Testis (tissue), 5 donors: Measurements from ENCODE around the gene OR2A42. TPM values are rescaled to one million over a fixed set of nuclear protein-coding genes. Genes with fewer than 3 reads are reported as not detected.
"Not testable (repeated sequence)": the region's sequence is repeated elsewhere in the genome, so short reads cannot be mapped to it uniquely, and the experiment has no call there.

Experiments used
- DNase-seq: peaks from one replicate; pipeline ENCODE4 v3.0.0-alpha.2; 2019
- H3K27ac ChIP-seq, 2 donors: fragments of 200-600 bp; sonication (generic); one replicate each; pipeline ENCODE4 v1.5.1; 2019
- H3K27me3 ChIP-seq: fragments of 200-600 bp; sonication (generic); one replicate; pipeline ENCODE4 v1.5.1; 2019
- H3K36me3 ChIP-seq: fragments of 200-600 bp; sonication (generic); one replicate; pipeline ENCODE4 v1.5.1; 2017; ENCODE audit warnings: low read depth; ENCODE audit errors: missing control alignments
- H3K4me1 ChIP-seq: fragments of 200-600 bp; sonication (generic); one replicate; pipeline ENCODE4 v1.5.1; 2019
- H3K4me3 ChIP-seq, 2 donors: fragments of 200-600 bp; sonication (generic); one replicate each; pipeline ENCODE4 v1.5.1; 2017 to 2019
- H3K9me3 ChIP-seq: fragments of 200-600 bp; sonication (generic); one replicate; pipeline ENCODE4 v1.5.1; 2017
- WGBS, 2 donors: methylation state at CpG; one replicate each; pipeline ENCODE4 v1.1.5; 2018; 5-methylcytosine and 5-hydroxymethylcytosine counted together
- intact Hi-C: fragments of 100-400 bp; cut with DNase I; formaldehyde crosslinking; loops from one replicate; pipeline ENCODE4 v1.15.1; 2023; ENCODE audit warnings: low total_unique reads
- long read RNA-seq, 2 donors: transcript quantifications; one replicate each; lab custom pipeline, GENCODE V29; 2026
- polyA plus RNA-seq: library from polyadenylated mRNA; stranded (reverse); fragments of 350-450 nt; fragmentation: Illumina TruSeq; extraction: RNeasy Lipid Tissue Mini Kit (QIAGEN cat#74804); gene quantifications from one replicate; pipeline ENCODE4 v1.2.3, GENCODE V29; 2014; ENCODE audit warnings: low read depth, low replicate concordance; ENCODE audit not compliant: insufficient read depth
- total RNA-seq, 2 donors: library from RNA; depleted of rRNA; stranded (reverse); fragments of >200 nt; gene quantifications; one replicate each; pipeline ENCODE4 v1.2.3, GENCODE V29; 2016

The OR2A42 gene, protein sequence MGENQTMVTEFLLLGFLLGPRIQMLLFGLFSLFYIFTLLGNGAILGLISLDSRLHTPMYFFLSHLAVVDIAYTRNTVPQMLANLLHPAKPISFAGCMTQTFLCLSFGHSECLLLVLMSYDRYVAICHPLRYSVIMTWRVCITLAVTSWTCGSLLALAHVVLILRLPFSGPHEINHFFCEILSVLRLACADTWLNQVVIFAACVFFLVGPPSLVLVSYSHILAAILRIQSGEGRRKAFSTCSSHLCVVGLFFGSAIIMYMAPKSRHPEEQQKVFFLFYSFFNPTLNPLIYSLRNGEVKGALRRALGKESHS
- total RNA-seq (not detected), polyA plus RNA-seq (not detected)
- long read RNA-seq, donor 1 = 0 reads
- long read RNA-seq, donor 2 = 0 reads

- DNase-seq, H3K4me1 ChIP-seq, H3K9me3 ChIP-seq, H3K27me3 ChIP-seq, H3K4me3 ChIP-seq, H3K27ac ChIP-seq, H3K36me3 ChIP-seq, intact Hi-C loops: not testable (repeated sequence)
- 89 to 100% methylated on average over 1 of the region's 2 CpGs for WGBS, 2 donors
Measured at GRCh38 chr7:144239365-144239764, at the start of gene OR2A42. Gene OR2A42, minus strand, starts transcription at chr7:144239605. Its CDS starts 6,762 bp downstream, at chr7:144232843.

DNA sequence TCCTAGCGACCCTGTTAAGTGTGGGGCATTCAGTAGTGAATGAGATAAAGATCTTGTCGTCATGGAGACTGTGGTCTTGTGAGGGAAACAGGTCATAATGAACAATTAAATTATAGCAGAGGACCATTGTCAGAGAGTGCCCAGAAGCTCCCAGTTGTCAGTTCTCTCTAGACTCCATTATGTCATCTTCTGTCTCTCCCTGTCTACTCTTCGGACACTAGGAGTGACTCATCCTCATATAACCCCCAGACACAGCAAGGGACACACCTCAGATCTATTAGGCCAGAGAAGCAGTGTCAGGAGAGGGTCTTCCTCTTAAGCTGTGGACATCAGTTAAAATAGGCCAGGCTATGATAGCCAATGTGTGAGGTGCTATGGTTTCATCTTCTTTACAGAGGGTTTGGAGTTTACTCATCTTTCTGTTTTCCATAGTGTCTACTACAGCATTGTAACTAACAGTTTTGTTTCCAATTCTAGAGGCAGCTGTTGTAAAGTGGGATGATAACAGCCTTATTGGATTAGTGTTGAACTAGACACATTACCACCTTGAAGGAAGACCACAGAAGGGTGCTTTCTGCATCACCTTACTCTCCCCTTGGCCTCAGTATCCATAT, 47.9 kb upstream of the OR2A42 start:
- WGBS, 2 donors = no CpG with 5 or more reads among the region's 3 CpGs
- H3K4me3 ChIP-seq, DNase-seq, H3K27me3 ChIP-seq, H3K9me3 ChIP-seq, H3K27ac ChIP-seq, H3K4me1 ChIP-seq, intact Hi-C loops, H3K36me3 ChIP-seq: not testable (repeated sequence)

DNA sequence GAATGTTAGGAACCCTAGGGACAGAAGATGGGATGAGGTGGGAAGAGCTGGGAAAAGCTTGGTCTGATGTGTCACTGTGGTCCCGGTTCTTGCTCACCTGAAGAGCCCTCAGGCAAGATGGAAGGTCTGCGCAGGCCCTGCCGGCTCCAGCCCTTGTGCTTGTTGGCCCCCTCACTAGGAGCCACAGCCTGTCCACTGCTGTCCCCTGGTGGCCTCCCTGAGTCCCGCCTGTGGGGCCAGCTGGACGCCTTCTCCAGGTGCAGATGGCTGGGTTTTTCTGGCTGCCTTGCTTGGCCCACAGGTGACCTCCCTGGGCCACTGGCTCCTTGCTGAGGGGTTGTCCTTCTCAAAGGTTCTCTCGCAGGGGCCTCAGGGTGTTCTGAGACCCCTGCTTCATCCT, 44.3 kb upstream of the OR2A42 start:
- H3K36me3 ChIP-seq, H3K27me3 ChIP-seq, H3K4me1 ChIP-seq, H3K27ac ChIP-seq, DNase-seq, H3K4me3 ChIP-seq, intact Hi-C loops, H3K9me3 ChIP-seq: not testable (repeated sequence)
- no CpG with 5 or more reads among the region's 6 CpGs for WGBS, 2 donors

GRCh38 chr7:144282490-144282889, 43.1 kb upstream of the OR2A42 start:
- DNase-seq, H3K36me3 ChIP-seq, H3K4me1 ChIP-seq, H3K27ac ChIP-seq, intact Hi-C loops, H3K9me3 ChIP-seq, H3K27me3 ChIP-seq, H3K4me3 ChIP-seq: not testable (repeated sequence)
- WGBS, 2 donors = 91 to 100% methylated on average over 2 of the region's 4 CpGs

DNA sequence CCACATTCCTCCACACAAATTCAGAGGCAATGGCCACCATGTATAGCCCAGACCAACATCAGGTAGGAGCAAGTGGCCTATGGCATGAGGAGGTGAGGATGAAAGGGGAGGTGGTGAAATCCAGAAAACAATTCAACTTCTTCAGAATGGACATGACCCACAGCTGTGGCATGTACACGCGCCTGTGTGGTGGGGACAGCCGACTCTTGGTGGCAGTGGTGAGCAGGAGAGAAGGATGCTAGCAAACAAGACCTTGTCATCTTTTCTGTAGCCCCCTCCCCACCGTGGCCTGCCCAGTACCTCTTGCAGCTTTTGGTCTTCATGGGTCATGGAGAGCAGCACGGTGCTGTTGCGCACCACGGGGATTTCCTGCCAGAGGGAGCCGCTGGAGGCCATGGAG, 42.6 kb upstream of the OR2A42 start:
- intact Hi-C loops = not testable (repeated sequence)
- no CpG with 5 or more reads among the region's 8 CpGs for WGBS, 2 donors

GRCh38 chr7:144280010-144280409, 40.6 kb upstream of the OR2A42 start:
- H3K9me3 ChIP-seq, H3K27me3 ChIP-seq, H3K36me3 ChIP-seq, H3K27ac ChIP-seq, DNase-seq, H3K4me3 ChIP-seq, H3K4me1 ChIP-seq, intact Hi-C loops: not testable (repeated sequence)
- 74 to 87% methylated on average over 2 to 4 of the region's 6 CpGs for WGBS, 2 donors

More for the DNA sequence above, 42.6 kb upstream of the OR2A42 start:
- H3K27me3 ChIP-seq, H3K9me3 ChIP-seq, H3K36me3 ChIP-seq, H3K27ac ChIP-seq, H3K4me3 ChIP-seq, DNase-seq, H3K4me1 ChIP-seq: not testable (repeated sequence)

GRCh38 chr7:144275281-144275680, 35.9 kb upstream of the OR2A42 start:
- intact Hi-C loops, H3K9me3 ChIP-seq, H3K27me3 ChIP-seq, H3K4me3 ChIP-seq, H3K27ac ChIP-seq, H3K36me3 ChIP-seq, DNase-seq, H3K4me1 ChIP-seq: not testable (repeated sequence)
- WGBS, 2 donors = 100% methylated on average over 4 of the region's 6 CpGs; no CpG with 5 or more reads in 1 of the 2 donors

GRCh38 chr7:144269188-144269587, 29.8 kb upstream of the OR2A42 start, which contains the start of gene CTAGE8:
Gene CTAGE8, minus strand, starts transcription at chr7:144269288. Its CDS starts 38 bp downstream, at chr7:144269250.
- H3K4me1 ChIP-seq, H3K36me3 ChIP-seq, H3K4me3 ChIP-seq, H3K9me3 ChIP-seq, H3K27me3 ChIP-seq, H3K27ac ChIP-seq, intact Hi-C loops, DNase-seq: not testable (repeated sequence)
- no CpG with 5 or more reads among the region's 19 CpGs for WGBS, 2 donors

DNA sequence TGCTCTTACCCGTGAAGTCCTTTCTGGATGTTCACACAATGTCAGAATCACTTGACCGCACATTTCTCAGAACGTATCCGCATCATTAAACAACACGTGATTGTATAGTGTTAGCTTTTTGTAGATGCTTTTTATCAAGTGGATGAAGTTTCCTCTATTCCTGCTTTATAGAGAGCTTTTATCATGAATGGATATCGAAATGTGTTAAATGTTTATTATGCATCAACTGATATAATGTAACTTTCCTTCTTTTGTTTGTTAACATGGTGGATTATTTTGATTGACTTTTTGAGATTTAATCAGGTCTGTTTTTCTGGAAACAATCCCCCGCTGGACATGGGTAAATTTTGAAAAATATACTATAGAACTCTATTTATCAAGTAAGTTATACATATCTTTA, 25.3 kb upstream of the OR2A42 start, which contains the start of gene OR2A7:
Gene OR2A7, minus strand, starts transcription at position 101 of the 400 bp plus-strand sequence. CDS start 5,164 bp downstream, outside the sequence.
- H3K4me3 ChIP-seq, intact Hi-C loops, DNase-seq, H3K27ac ChIP-seq, H3K4me1 ChIP-seq, H3K27me3 ChIP-seq, H3K9me3 ChIP-seq, H3K36me3 ChIP-seq: not testable (repeated sequence)
- 86 to 97% methylated on average over 3 to 6 of the region's 7 CpGs for WGBS, 2 donors

GRCh38 chr7:144262128-144262527, 22.7 kb upstream of the OR2A42 start:
- DNase-seq, H3K27ac ChIP-seq, intact Hi-C loops, H3K4me1 ChIP-seq, H3K27me3 ChIP-seq, H3K9me3 ChIP-seq, H3K4me3 ChIP-seq, H3K36me3 ChIP-seq: not testable (repeated sequence)
- no CpG with 5 or more reads among the region's 2 CpGs for WGBS, 2 donors

DNA sequence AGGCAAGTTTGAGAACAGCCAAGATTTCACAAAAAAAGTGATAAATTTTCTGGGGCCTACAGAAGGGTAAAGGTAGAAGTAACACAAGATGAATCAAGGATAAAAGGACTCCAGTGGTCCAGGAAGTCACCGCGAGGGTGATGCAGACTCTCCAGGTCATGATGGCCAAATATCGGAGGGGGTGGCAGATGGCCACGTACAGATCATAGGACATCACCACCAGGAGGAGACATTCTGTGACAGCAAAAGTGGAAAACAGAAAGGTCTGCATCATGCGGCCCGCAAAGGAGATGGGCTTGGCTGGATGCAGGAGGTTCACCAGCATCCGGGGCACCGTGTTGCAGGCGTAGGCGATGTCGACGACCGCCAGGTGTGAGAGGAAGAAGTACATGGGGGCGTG, 19.7 kb upstream of the OR2A42 start:
- intact Hi-C loops, H3K27ac ChIP-seq, H3K4me1 ChIP-seq, H3K27me3 ChIP-seq, H3K36me3 ChIP-seq, H3K4me3 ChIP-seq, H3K9me3 ChIP-seq, DNase-seq: not testable (repeated sequence)
- WGBS, 2 donors = no CpG with 5 or more reads among the region's 14 CpGs
